Immature natural killer cell (primary cell): ENCODE data around the gene COL13A1. TPM values are rescaled to one million over a fixed set of nuclear protein-coding genes. Genes with fewer than 3 reads are reported as not detected.

Experiments
- DNase-seq, 3 donors: peaks; one replicate each; pipeline ENCODE4 v3.0.0; 2022; ENCODE audit warnings: mixed read lengths in 1 of 3
- H3K27ac Mint-ChIP-seq, 6 donors: one replicate each; pipeline ENCODE4 v1.8.0; 2020; ENCODE audit warnings: mixed read lengths in 6 of 6, mild to moderate bottlenecking in 5 of 6, inconsistent platforms in 4 of 6, moderate library complexity in 3 of 6
- H3K27me3 Mint-ChIP-seq, 3 donors: one replicate each; pipeline ENCODE4 v1.8.0; 2020 to 2021; ENCODE audit warnings: low read depth in 3 of 3, mild to moderate bottlenecking in 3 of 3, mixed read lengths in 3 of 3, moderate library complexity in 3 of 3, inconsistent platforms in 1 of 3
- H3K36me3 Mint-ChIP-seq, 3 donors: one replicate each; pipeline ENCODE4 v1.8.0; 2020; ENCODE audit warnings: mixed read lengths in 3 of 3, inconsistent platforms in 2 of 3, mild to moderate bottlenecking in 2 of 3
- H3K4me1 Mint-ChIP-seq, 2 donors: one replicate each; pipeline ENCODE4 v1.8.0; 2020; ENCODE audit warnings: inconsistent platforms in 2 of 2, mild to moderate bottlenecking in 2 of 2, mixed read lengths in 2 of 2, moderate library complexity in 1 of 2
- H3K4me3 Mint-ChIP-seq, 5 donors: one replicate each; pipeline ENCODE4 v1.8.0; 2020; ENCODE audit warnings: mild to moderate bottlenecking in 5 of 5, mixed read lengths in 5 of 5, inconsistent platforms in 3 of 5, moderate library complexity in 3 of 5
- H3K9me3 Mint-ChIP-seq, 6 donors: one replicate each; pipeline ENCODE4 v1.8.0; 2020; ENCODE audit warnings: mild to moderate bottlenecking in 6 of 6, mixed read lengths in 6 of 6, inconsistent platforms in 4 of 6, moderate library complexity in 3 of 6
- polyA plus RNA-seq, 3 donors: library from polyadenylated mRNA; unstranded; fragments of 300-500 nt; fragmentation: Illumina TruSeq; gene quantifications; one replicate each; pipeline ENCODE4 v1.2.3, GENCODE V29; 2021

COL13A1 gene
- 1 to 10 TPM; 1.0 to 6.0 (median 1.6) TPM for polyA plus RNA-seq

DNA sequence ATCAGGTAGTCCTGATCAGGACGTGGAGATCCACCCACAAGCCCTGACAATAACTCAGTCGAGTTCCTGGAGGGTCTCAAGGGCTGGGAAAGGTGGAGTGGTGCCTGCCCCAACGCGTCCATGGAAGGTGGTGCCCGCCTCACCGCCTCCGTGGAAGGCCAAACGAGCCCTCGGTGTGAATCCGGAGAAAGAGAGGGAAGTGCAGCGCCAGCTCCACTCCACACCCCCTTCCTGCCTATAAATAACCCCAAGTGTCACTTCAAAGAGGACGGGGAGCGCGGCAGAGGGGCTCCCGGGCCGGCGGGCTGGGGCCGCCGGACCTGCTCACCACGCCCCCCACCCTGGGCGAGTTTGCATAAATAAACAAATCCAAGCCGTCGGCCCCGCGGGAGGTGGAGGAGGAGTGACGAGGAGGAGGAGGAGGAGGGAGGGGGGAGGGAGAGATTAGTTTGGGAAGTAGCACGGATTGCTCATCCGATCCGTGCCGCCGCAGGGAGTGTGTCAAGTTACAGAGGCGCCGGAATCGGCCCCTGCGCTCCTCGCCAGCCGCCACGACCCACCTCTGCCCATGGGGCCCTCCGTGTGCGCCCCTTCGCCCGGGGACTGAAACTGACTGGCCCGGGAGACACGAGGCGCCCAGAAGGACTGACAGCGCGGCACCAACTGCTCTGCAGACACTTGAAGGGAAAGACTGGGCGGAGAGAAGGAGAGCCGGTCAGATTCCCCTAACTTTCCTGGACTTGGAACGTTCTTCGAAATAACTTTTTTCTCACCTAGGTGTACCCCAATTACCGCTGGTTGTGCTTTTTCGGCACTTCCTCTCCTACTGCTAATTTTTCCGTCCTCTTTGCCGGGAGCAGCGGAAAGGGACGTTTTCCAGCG lies at the start of gene COL13A1:
Gene COL13A1, plus strand, starts transcription at position 473 of the 882 bp plus-strand sequence. CDS start 518 bp downstream, outside the sequence.
- Mint-ChIP-seq H3K9me3 (no peaks in the 10 kb centered on the region), H3K4me3 (peak within 1 kb of the TSS; percentile 83 to 89 (median 85)), H3K4me1 (peaks cover 40 to 47% of the 10 kb centered on the region in 2 donors), H3K27ac (peak within 1 kb of the TSS in 4 of 6 donors; percentile 3 to 80 (median 46)), H3K36me3 (peaks cover 0 to 2% (median 0%) of the 10 kb centered on the region in 3 donors), H3K27me3 (peaks cover 6 to 14% (median 7%) of the 10 kb centered on the region in 3 donors)
- DNase-seq: no peak

GRCh38 chr10:69752479-69752878 lies 49.2 kb upstream of the COL13A1 start:
- Mint-ChIP-seq H3K27ac (no peak overlapping the region), H3K4me3 (no peak overlapping the region), H3K36me3 (peaks cover 0 to 4% (median 0%) of the 10 kb centered on the region in 3 donors), H3K4me1 (no peaks in the 10 kb centered on the region), H3K27me3 (peaks cover 7 to 11% (median 10%) of the 10 kb centered on the region in 3 donors), H3K9me3 (no peaks in the 10 kb centered on the region)
- DNase-seq: no peak

DNA sequence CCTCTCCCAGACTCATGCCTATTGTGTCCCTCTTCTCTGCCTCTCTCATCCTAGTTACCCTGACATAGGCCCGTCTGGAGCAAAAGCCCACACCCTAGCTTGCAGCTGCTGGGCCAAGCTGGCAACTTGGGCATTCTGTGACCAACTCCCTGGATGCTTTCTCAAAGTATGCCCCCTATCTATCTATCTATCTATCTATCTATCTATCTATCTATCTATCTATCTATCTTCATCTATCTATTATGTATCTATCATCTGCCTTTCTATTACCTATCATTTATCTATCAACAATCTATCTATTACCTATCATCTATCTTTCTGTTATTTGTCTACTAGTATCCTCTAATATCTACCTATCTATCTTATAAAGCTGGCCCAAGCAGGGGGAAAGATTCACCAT lies 45.4 kb upstream of the COL13A1 start:
- Mint-ChIP-seq H3K36me3 (peaks cover 0 to 4% (median 0%) of the 10 kb centered on the region in 3 donors), H3K27me3 (peaks cover 8% of the 10 kb centered on the region in 3 donors), H3K27ac (no peak overlapping the region), H3K9me3 (no peaks in the 10 kb centered on the region), H3K4me1 (no peaks in the 10 kb centered on the region), H3K4me3 (no peak overlapping the region)
- DNase-seq: no peak

- Mint-ChIP-seq H3K27ac (no peak overlapping the region), H3K27me3 (peaks cover 5 to 7% (median 7%) of the 10 kb centered on the region in 3 donors), H3K9me3 (no peaks in the 10 kb centered on the region), H3K4me1 (no peaks in the 10 kb centered on the region), H3K4me3 (no peak overlapping the region), H3K36me3 (peaks cover 0 to 2% (median 0%) of the 10 kb centered on the region in 3 donors)
- DNase-seq: no peak
These were observed 44.5 kb upstream of the COL13A1 start for GRCh38 chr10:69757206-69757552.

- peaks cover 2 to 7% (median 2%) of the 10 kb centered on the region in 3 donors for H3K27me3 Mint-ChIP-seq
- H3K4me3 Mint-ChIP-seq: no peak overlapping the region
- H3K4me1 Mint-ChIP-seq: no peaks in the 10 kb centered on the region
- no peaks in the 10 kb centered on the region for H3K36me3 Mint-ChIP-seq
- no peak overlapping the region for H3K27ac Mint-ChIP-seq
- no peak for DNase-seq
- H3K9me3 Mint-ChIP-seq: no peaks in the 10 kb centered on the region
These were observed 44.0 kb upstream of the COL13A1 start for GRCh38 chr10:69757553-69758309.

GRCh38 chr10:69758310-69758728 lies 43.4 kb upstream of the COL13A1 start:
- DNase-seq: no peak
- H3K27me3 Mint-ChIP-seq: peaks cover 2 to 4% (median 2%) of the 10 kb centered on the region in 3 donors
- no peaks in the 10 kb centered on the region for H3K9me3 Mint-ChIP-seq
- H3K4me1 Mint-ChIP-seq: no peaks in the 10 kb centered on the region
- H3K36me3 Mint-ChIP-seq: no peaks in the 10 kb centered on the region
- H3K27ac Mint-ChIP-seq: no peak overlapping the region
- H3K4me3 Mint-ChIP-seq: no peak overlapping the region

DNA sequence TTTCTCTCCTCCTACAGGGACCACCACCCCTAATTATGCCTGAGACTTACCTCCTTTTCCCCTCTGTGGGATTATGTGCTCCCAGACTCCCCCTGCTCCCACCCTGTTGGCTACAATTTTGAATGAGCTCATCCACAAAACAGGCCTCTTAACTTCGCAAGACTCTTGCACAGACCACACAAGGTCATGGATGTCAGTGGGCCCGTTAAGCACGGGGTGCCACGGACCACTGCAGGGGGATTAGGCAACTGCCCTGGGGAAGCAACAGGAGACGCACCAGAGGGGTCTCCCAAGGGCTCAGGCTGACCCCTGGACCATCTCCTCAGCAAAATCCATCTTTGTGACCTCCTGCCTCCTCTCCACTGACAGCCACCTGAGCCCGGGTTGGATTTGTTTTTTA lies 42.1 kb upstream of the COL13A1 start:
- no peak overlapping the region for H3K4me3 Mint-ChIP-seq
- H3K27me3 Mint-ChIP-seq: peaks cover 2 to 3% (median 2%) of the 10 kb centered on the region in 3 donors
- H3K4me1 Mint-ChIP-seq: no peaks in the 10 kb centered on the region
- peak overlapping the region in 1 of 6 donors; percentile 22 for H3K27ac Mint-ChIP-seq
- DNase-seq: no peak
- no peaks in the 10 kb centered on the region for H3K36me3 Mint-ChIP-seq
- H3K9me3 Mint-ChIP-seq: no peaks in the 10 kb centered on the region

- H3K27ac Mint-ChIP-seq: no peak overlapping the region
- DNase-seq: no peak
- no peaks in the 10 kb centered on the region for H3K9me3 Mint-ChIP-seq
- no peaks in the 10 kb centered on the region for H3K36me3 Mint-ChIP-seq
- no peak overlapping the region for H3K4me3 Mint-ChIP-seq
- H3K27me3 Mint-ChIP-seq: peaks cover 2 to 3% (median 2%) of the 10 kb centered on the region in 3 donors
- H3K4me1 Mint-ChIP-seq: no peaks in the 10 kb centered on the region
These were observed 41.6 kb upstream of the COL13A1 start for GRCh38 chr10:69760072-69760471.

DNA sequence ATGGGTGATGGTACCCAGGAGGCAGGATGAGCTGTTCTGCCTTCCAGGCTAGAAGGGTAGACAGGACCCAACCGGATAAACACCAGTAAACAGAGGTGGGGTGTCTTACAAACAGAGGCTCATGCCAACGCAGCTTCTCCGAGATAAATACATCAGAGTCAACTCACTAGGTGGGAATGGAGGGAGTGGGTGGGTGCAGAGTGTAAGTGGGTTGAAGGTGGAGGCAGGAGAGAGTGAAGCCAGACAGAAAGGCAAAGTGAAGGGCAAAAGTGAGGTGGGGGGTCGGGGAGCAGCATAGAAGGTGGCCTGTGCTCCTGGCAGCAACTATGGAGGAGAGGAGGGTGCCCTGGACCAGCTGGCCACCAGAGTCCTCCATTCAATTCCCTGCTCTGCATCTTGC lies 40.4 kb upstream of the COL13A1 start:
- Mint-ChIP-seq H3K27ac (no peak overlapping the region), H3K9me3 (no peaks in the 10 kb centered on the region), H3K27me3 (peaks cover 2 to 3% (median 2%) of the 10 kb centered on the region in 3 donors), H3K4me3 (no peak overlapping the region), H3K36me3 (no peaks in the 10 kb centered on the region), H3K4me1 (no peaks in the 10 kb centered on the region)
- no peak for DNase-seq

GRCh38 chr10:69766161-69766910 lies 35.4 kb upstream of the COL13A1 start:
- H3K4me3 Mint-ChIP-seq: no peak overlapping the region
- peaks cover 16 to 20% of the 10 kb centered on the region in 2 donors for H3K4me1 Mint-ChIP-seq
- no peaks in the 10 kb centered on the region for H3K9me3 Mint-ChIP-seq
- no peak overlapping the region for H3K27ac Mint-ChIP-seq
- no peaks in the 10 kb centered on the region for H3K36me3 Mint-ChIP-seq
- peaks cover under 1 to 9% (median 4%) of the 10 kb centered on the region in 3 donors for H3K27me3 Mint-ChIP-seq
- DNase-seq: no peak

DNA sequence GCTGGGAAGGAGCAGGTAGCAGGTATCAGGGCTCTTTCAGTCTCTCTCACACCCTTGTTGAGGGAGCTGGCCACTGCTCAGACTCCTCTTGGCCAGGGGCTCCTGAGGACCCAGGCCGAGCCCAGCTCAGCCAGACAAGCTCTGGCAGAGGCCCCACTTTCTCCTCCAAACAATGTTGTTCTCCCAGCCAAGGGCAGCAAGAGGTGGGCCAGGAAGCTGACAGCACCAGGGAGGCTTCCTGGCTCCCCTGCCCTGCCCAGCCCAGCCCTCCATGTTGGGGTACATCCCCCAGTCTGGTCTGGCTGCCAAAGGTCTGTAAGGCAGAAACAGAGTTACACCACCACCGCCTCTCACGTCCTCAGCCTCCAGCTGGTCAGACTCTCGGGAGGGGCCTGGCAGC lies 33.9 kb upstream of the COL13A1 start:
- Mint-ChIP-seq H3K4me3 (no peak overlapping the region), H3K4me1 (peaks cover 20 to 23% of the 10 kb centered on the region in 2 donors), H3K9me3 (no peaks in the 10 kb centered on the region), H3K27ac (no peak overlapping the region), H3K27me3 (peaks cover 0 to 8% (median 3%) of the 10 kb centered on the region in 3 donors), H3K36me3 (peaks cover 0 to under 1% (median 0%) of the 10 kb centered on the region in 3 donors)
- DNase-seq: no peak

DNA sequence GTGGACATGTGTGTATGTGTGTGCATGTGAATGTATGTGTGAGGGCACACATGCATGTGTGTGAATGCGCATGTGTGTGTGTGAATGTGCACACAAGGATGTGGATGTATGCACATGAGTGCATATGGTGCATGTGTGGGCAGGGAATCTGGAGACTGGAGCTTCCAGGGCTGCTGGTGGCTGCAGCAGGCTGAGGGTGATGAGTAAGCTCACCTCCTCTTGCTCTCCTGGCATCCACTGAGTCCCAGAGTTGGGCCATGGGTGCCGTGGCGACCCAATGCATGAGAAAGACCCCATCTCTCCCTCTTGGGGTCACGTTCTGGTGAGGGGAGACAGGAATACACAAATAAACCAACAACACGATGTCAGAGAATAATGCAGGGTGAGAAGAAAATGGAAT lies 33.3 kb upstream of the COL13A1 start:
- no peaks in the 10 kb centered on the region for H3K9me3 Mint-ChIP-seq
- H3K27ac Mint-ChIP-seq: no peak overlapping the region
- no peak overlapping the region for H3K4me3 Mint-ChIP-seq
- H3K27me3 Mint-ChIP-seq: peaks cover 0 to 11% (median 3%) of the 10 kb centered on the region in 3 donors
- DNase-seq: no peak
- H3K36me3 Mint-ChIP-seq: peaks cover 0 to 3% (median 0%) of the 10 kb centered on the region in 3 donors
- H3K4me1 Mint-ChIP-seq: peaks cover 20 to 23% of the 10 kb centered on the region in 2 donors

- Mint-ChIP-seq H3K4me3 (no peak overlapping the region), H3K27ac (no peak overlapping the region), H3K4me1 (peaks cover 20 to 23% of the 10 kb centered on the region in 2 donors), H3K27me3 (peaks cover 0 to 11% (median 5%) of the 10 kb centered on the region in 3 donors), H3K36me3 (peaks cover 0 to 3% (median 0%) of the 10 kb centered on the region in 3 donors), H3K9me3 (no peaks in the 10 kb centered on the region)
- DNase-seq: no peak
These were observed 32.2 kb upstream of the COL13A1 start for GRCh38 chr10:69769395-69769992.
